MM.1S (cell line): ENCODE data around the gene ALG5.

Experiments
- DNase-seq: peaks from one replicate; pipeline ENCODE4 v3.0.0-alpha.2; 2015
- H2AFZ ChIP-seq: fragments of 300-600 bp; sonication (generic); 2 replicates; pipeline ENCODE4 v1.6.0; 2016; ENCODE audit warnings: antibody characterized with exemption, low read length
- H3F3A ChIP-seq: fragments of 300-600 bp; sonication (generic); 2 replicates; pipeline ENCODE4 v1.6.1; 2016; ENCODE audit warnings: mild to moderate bottlenecking, antibody characterized with exemption, low read length, moderate library complexity, mixed read lengths; ENCODE audit not compliant: insufficient read depth
- H3K27ac ChIP-seq: fragments of 300-600 bp; sonication (generic); 2 replicates; pipeline ENCODE4 v1.5.1; 2016; ENCODE audit warnings: mild to moderate bottlenecking, low read length
- H3K27me3 ChIP-seq: fragments of 300-600 bp; sonication (generic); replicated peaks from 2 replicates; pipeline ENCODE4 v1.6.0; 2016; ENCODE audit warnings: low read length; ENCODE audit not compliant: insufficient read depth
- H3K36me3 ChIP-seq: fragments of 300-600 bp; sonication (generic); replicated peaks from 2 replicates; pipeline ENCODE4 v1.6.1; 2016; ENCODE audit warnings: mild to moderate bottlenecking, low read length, mixed read lengths; ENCODE audit not compliant: insufficient read depth
- H3K4me1 ChIP-seq: fragments of 300-600 bp; sonication (generic); 2 replicates; pipeline ENCODE4 v1.6.1; 2016; ENCODE audit warnings: low read length, mixed read lengths
- H3K4me2 ChIP-seq: fragments of 300-600 bp; sonication (generic); 2 replicates; pipeline ENCODE4 v1.6.0; 2016; ENCODE audit warnings: low read depth, low read length
- H3K4me3 ChIP-seq: fragments of 300-600 bp; sonication (generic); 2 replicates; pipeline ENCODE4 v1.5.1; 2016; ENCODE audit warnings: low read length, mixed read lengths
- H3K79me2 ChIP-seq: fragments of 300-600 bp; sonication (generic); 2 replicates; pipeline ENCODE4 v1.6.1; 2016; ENCODE audit warnings: mixed run types, low read length, mixed read lengths
- H3K9ac ChIP-seq: fragments of 300-600 bp; sonication (generic); 2 replicates; pipeline ENCODE4 v1.6.1; 2016; ENCODE audit warnings: low read length, mixed read lengths
- H3K9me2 ChIP-seq: fragments of 300-600 bp; sonication (generic); replicated peaks from 2 replicates; pipeline ENCODE4 v1.6.1; 2016; ENCODE audit warnings: mild to moderate bottlenecking, low read length, mixed read lengths; ENCODE audit not compliant: insufficient read depth
- H3K9me3 ChIP-seq: fragments of 300-600 bp; sonication (generic); replicated peaks from 2 replicates; pipeline ENCODE4 v1.6.1; 2016; ENCODE audit warnings: mild to moderate bottlenecking, low read length, mixed read lengths; ENCODE audit not compliant: insufficient read depth
- H4K20me1 ChIP-seq: fragments of 300-600 bp; sonication (generic); 2 replicates; pipeline ENCODE4 v1.6.1; 2016; ENCODE audit warnings: mild to moderate bottlenecking, low read length, moderate library complexity, mixed read lengths; ENCODE audit not compliant: insufficient read depth
- EZH2 ChIP-seq: fragments of 300-600 bp; sonication (generic); optimal IDR thresholded peaks from 2 replicates; pipeline ENCODE3; 2017; ENCODE audit warnings: low read depth, mild to moderate bottlenecking, antibody characterized with exemption, low read length, mixed read lengths
- EZH2phosphoT487 ChIP-seq: fragments of 300-600 bp; sonication (generic); IDR thresholded peaks from 2 replicates; pipeline ENCODE4 v1.6.1; 2018; ENCODE audit warnings: antibody characterized with exemption, low read length
- TF ChIP-seq, protein P1 (sequence below): fragments of 300-600 bp; sonication (generic); IDR thresholded peaks from 2 replicates; pipeline ENCODE4 v1.5.1; 2016; ENCODE audit warnings: antibody characterized with exemption, low read length, mixed read lengths

Gene ALG5

GRCh38 chr13:36912973-36913372, 86.2 kb downstream of the ALG5 start:
- Histone ChIP-seq H3K9me3 (no peaks in the 10 kb centered on the region), H3K4me1 (no peaks in the 10 kb centered on the region), H3F3A (no peaks in the 10 kb centered on the region), H3K4me3 (no peak overlapping the region), H3K27me3 (no peaks in the 10 kb centered on the region), H3K79me2 (no peaks in the 10 kb centered on the region), H3K36me3 (no peaks in the 10 kb centered on the region), H3K27ac (no peak overlapping the region), H3K9ac (no peak overlapping the region), H3K9me2 (no peaks in the 10 kb centered on the region), H2AFZ (no peak overlapping the region), H3K4me2 (no peak overlapping the region), H4K20me1 (no peaks in the 10 kb centered on the region)
- no peak for DNase-seq
- TF ChIP-seq, protein P1, sequence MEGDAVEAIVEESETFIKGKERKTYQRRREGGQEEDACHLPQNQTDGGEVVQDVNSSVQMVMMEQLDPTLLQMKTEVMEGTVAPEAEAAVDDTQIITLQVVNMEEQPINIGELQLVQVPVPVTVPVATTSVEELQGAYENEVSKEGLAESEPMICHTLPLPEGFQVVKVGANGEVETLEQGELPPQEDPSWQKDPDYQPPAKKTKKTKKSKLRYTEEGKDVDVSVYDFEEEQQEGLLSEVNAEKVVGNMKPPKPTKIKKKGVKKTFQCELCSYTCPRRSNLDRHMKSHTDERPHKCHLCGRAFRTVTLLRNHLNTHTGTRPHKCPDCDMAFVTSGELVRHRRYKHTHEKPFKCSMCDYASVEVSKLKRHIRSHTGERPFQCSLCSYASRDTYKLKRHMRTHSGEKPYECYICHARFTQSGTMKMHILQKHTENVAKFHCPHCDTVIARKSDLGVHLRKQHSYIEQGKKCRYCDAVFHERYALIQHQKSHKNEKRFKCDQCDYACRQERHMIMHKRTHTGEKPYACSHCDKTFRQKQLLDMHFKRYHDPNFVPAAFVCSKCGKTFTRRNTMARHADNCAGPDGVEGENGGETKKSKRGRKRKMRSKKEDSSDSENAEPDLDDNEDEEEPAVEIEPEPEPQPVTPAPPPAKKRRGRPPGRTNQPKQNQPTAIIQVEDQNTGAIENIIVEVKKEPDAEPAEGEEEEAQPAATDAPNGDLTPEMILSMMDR: no peak
- TF ChIP-seq EZH2: no peak
- TF ChIP-seq EZH2phosphoT487: no peak

DNA sequence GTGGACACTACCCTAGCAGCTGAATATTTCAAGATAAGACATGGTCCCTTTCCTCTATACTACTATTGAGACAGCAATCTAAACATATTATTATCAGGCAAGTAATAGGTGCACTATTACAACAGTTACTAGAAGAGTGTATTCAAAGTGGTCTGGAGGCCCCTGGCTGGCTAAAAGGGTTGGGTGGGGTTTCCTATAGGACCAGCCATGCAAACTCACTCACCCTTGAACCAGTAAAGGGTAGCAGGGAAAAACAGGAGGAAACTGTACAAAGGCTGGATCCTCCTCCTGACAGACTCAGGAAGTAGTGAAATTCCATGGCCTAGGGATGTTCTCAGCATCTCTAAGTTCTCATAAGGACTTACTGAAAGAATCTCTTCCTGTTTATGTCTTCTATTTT, 86.8 kb downstream of the ALG5 start:
- Histone ChIP-seq H3K9me2 (no peaks in the 10 kb centered on the region), H3K9ac (no peak overlapping the region), H3K9me3 (no peaks in the 10 kb centered on the region), H3K27ac (no peak overlapping the region), H4K20me1 (no peaks in the 10 kb centered on the region), H2AFZ (no peak overlapping the region), H3K4me2 (no peak overlapping the region), H3K79me2 (no peaks in the 10 kb centered on the region), H3K4me1 (no peaks in the 10 kb centered on the region), H3K4me3 (no peak overlapping the region), H3K36me3 (no peaks in the 10 kb centered on the region), H3K27me3 (no peaks in the 10 kb centered on the region), H3F3A (no peaks in the 10 kb centered on the region)
- no peak for DNase-seq
- TF ChIP-seq EZH2phosphoT487 (no peak), EZH2 (no peak)
- TF ChIP-seq, protein P1: no peak

DNA sequence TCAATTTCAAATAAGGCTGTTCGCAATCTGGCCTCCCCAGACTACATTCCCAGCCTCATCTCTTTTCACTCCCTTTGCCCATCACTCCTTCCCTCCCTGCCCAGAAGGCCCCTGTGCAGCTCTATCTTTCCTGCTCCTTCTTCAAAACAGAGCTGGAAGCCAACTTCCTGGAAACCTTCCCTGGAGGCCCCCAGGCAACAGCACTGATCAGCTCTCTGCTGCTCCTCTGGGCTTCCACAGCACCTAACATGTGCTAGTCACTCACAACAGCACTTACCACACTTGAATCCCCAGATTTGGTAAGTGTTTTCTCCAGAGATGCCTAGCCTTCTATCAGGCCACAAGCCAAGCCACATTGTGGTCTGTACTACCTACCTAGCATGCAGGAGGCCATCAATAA, 88.6 kb downstream of the ALG5 start:
- no peak overlapping the region for H3K4me2 ChIP-seq
- H3K36me3 ChIP-seq: no peaks in the 10 kb centered on the region
- H2AFZ ChIP-seq: no peak overlapping the region
- no peak overlapping the region for H3K4me3 ChIP-seq
- H3K4me1 ChIP-seq: no peaks in the 10 kb centered on the region
- DNase-seq: no peak
- no peak overlapping the region for H3K9ac ChIP-seq
- TF ChIP-seq, protein P1: no peak
- TF ChIP-seq EZH2 (no peak), EZH2phosphoT487 (no peak)
- no peaks in the 10 kb centered on the region for H3K9me2 ChIP-seq
- H3F3A ChIP-seq: no peaks in the 10 kb centered on the region
- no peaks in the 10 kb centered on the region for H4K20me1 ChIP-seq
- no peaks in the 10 kb centered on the region for H3K9me3 ChIP-seq
- no peaks in the 10 kb centered on the region for H3K27me3 ChIP-seq
- no peaks in the 10 kb centered on the region for H3K79me2 ChIP-seq
- H3K27ac ChIP-seq: no peak overlapping the region
